Sigmoid colon (tissue), 4 donors: Measurements from ENCODE around the gene ATAD5.

ENCODE experiments used
- CTCF ChIP-seq, 4 experiments: fragments of 450-650 bp in 3 of 4; fragments of 200-600 bp in 1 of 4; IDR thresholded peaks; one replicate each; pipeline ENCODE4 v1.5.1; 2016 to 2019; ENCODE audit warnings: antibody characterized with exemption in 4 of 4, mild to moderate bottlenecking in 3 of 4, moderate library complexity in 2 of 4
- POLR2AphosphoS5 ChIP-seq, 4 donors: sonication (generic); formaldehyde crosslinking; IDR thresholded peaks; one replicate each; pipeline ENCODE4 v1.6.1; 2017; ENCODE audit warnings: antibody characterized with exemption in 4 of 4

GRCh38 chr17:30933966-30934365, 102.2 kb downstream of the ATAD5 start:
- TF ChIP-seq CTCF (IDR thresholded peaks at IDR 0.05): no peak
- no peak for TF ChIP-seq POLR2AphosphoS5 (IDR thresholded peaks at IDR 0.05)
